CD4-positive, alpha-beta memory T cell (primary cell): ENCODE results near the gene ZFPL1. TPM values are rescaled to one million over a fixed set of nuclear protein-coding genes. Genes with fewer than 3 reads are reported as not detected.

Experiments used
- CTCF ChIA-PET: fragments of 350-600 bp; sonication (Branson Sonifier 250); formaldehyde crosslinking; loops from one replicate; lab custom pipeline; 2021; ENCODE audit warnings: inconsistent platforms; ENCODE audit not compliant: partially characterized antibody; lab: Charles Lee
- POLR2A ChIA-PET: fragments of 350-600 bp; sonication (Branson Sonifier 250); formaldehyde crosslinking; loops from one replicate; lab custom pipeline; 2021; ENCODE audit not compliant: partially characterized antibody; lab: Charles Lee
- DNase-seq, 5 donors: peaks; one replicate each; pipeline versions ENCODE4 v3.0.0 to v3.0.0-alpha.2; 2020 to 2022; ENCODE audit warnings: mixed read lengths in 1 of 5
- H3K27ac ChIP-seq: one replicate; pipeline ENCODE4 v1.7.0; 2013; ENCODE audit warnings: low read depth, low read length
- H3K27me3 ChIP-seq: 2 replicates; pipeline ENCODE4 v1.7.0; 2013; ENCODE audit warnings: mild to moderate bottlenecking, low read length, moderate library complexity; ENCODE audit not compliant: insufficient read depth
- H3K36me3 ChIP-seq: 2 replicates; pipeline ENCODE4 v1.7.0; 2013; ENCODE audit warnings: mild to moderate bottlenecking, low read length, moderate library complexity; ENCODE audit not compliant: insufficient read depth
- H3K4me1 ChIP-seq: 2 replicates; pipeline ENCODE4 v1.7.0; 2013; ENCODE audit warnings: mild to moderate bottlenecking, low read length, moderate library complexity; ENCODE audit not compliant: insufficient read depth
- H3K4me3 ChIP-seq, 2 donors: one replicate each; pipeline ENCODE4 v1.7.0; 2013; ENCODE audit warnings: low read length in 2 of 2, mild to moderate bottlenecking in 1 of 2
- H3K9me3 ChIP-seq, 2 donors: one replicate each; pipeline ENCODE4 v1.7.0; 2013; ENCODE audit warnings: low read length in 2 of 2, control low read depth in 1 of 2; ENCODE audit not compliant: control insufficient read depth in 1 of 2
- H3K27ac Mint-ChIP-seq, 7 donors: one replicate each; pipeline ENCODE4 v1.8.0; 2020 to 2021; ENCODE audit warnings: mixed read lengths in 7 of 7, mild to moderate bottlenecking in 6 of 7, inconsistent platforms in 3 of 7, moderate library complexity in 3 of 7
- H3K27me3 Mint-ChIP-seq, 2 donors: one replicate each; pipeline ENCODE4 v1.8.0; 2020 to 2021; ENCODE audit warnings: mixed read lengths in 2 of 2
- H3K36me3 Mint-ChIP-seq, 2 donors: one replicate each; pipeline ENCODE4 v1.8.0; 2020 to 2021; ENCODE audit warnings: mixed read lengths in 2 of 2, inconsistent platforms in 1 of 2, mild to moderate bottlenecking in 1 of 2
- H3K4me1 Mint-ChIP-seq, 4 donors: one replicate each; pipeline ENCODE4 v1.8.0; 2020 to 2021; ENCODE audit warnings: mixed read lengths in 4 of 4, mild to moderate bottlenecking in 1 of 4
- H3K4me3 Mint-ChIP-seq, 8 donors: one replicate each; pipeline ENCODE4 v1.8.0; 2020 to 2021; ENCODE audit warnings: mixed read lengths in 8 of 8, mild to moderate bottlenecking in 7 of 8, moderate library complexity in 6 of 8, inconsistent platforms in 3 of 8
- H3K9me3 Mint-ChIP-seq, 8 donors: one replicate each; pipeline ENCODE4 v1.8.0; 2020 to 2021; ENCODE audit warnings: mixed read lengths in 8 of 8, mild to moderate bottlenecking in 5 of 8, inconsistent platforms in 3 of 8, moderate library complexity in 1 of 8
- intact Hi-C: fragments of 100-400 bp; cut with micrococcal nuclease; formaldehyde crosslinking; loops from one replicate; pipeline ENCODE4 v1.15.1; 2023
- microRNA-seq: library from miRNA; unstranded; fragments of <30 nt; microRNA quantifications from one replicate; pipeline ENCODE4 v1.2.0, GENCODE V29; 2021; ENCODE audit warnings: borderline replicate concordance, borderline number of aligned reads, borderline microRNAs expressed, mixed read lengths
- polyA plus RNA-seq, 2 donors: library from polyadenylated mRNA; unstranded; fragments of 300-500 nt; fragmentation: Illumina TruSeq; gene quantifications; one replicate each; pipeline ENCODE4 v1.2.3, GENCODE V29; 2021
- total RNA-seq, 2 experiments: library from RNA; stranded (reverse); gene quantifications; one replicate each; pipeline ENCODE4 v1.2.3, GENCODE V29; 2021

ZFPL1 gene
- total and polyA plus RNA-seq, 4 experiments from 2014 or later, result 28.7 to 51.9 (median 39.8) TPM

DNA sequence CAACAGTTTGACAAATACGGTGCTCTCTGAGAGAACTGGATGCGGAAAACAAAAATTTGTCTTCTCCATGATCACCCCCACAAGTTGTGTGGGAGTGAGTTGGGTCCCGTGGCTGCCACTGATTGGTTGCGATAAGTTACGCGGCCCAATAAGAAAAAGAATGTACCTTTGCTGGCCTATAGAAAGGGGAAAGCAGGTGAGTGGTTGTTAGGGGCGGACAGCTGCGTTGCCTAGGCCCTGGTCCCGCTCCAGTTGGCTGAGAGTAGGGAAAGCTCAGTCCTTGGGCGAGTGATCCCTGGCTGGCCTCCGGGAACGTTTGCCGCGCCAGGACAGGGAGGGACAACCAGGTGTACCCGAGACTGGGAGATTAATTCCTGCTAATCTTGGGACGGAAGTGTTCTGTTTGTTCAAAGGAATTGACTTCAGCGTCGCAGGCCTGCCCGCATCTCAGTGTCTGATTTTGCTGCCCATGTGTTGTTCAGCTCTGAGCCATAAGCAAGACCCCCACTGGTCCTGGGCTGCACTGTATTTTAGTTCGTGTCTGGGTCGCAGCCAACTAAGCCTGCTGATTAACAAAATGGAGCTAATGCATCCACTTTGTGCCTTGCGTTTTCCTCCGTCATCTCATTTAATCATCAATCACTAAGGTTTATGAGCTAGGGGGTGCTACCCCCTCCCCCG lies 51.1 kb downstream of the ZFPL1 start:
- peaks cover 5 to 40% of the 10 kb centered on the region in 2 donors for H3K36me3 Mint-ChIP-seq
- Histone ChIP-seq H3K9me3 (no peaks in the 10 kb centered on the region), H3K27ac (peak overlapping the region; percentile 99), H3K4me1 (peaks cover 30% of the 10 kb centered on the region), H3K27me3 (no peaks in the 10 kb centered on the region), H3K36me3 (peaks cover 27% of the 10 kb centered on the region), H3K4me3 (peak overlapping the region; percentile 68 to 99)
- H3K27me3 Mint-ChIP-seq, result peaks cover 0 to 2% of the 10 kb centered on the region in 2 donors
- intact Hi-C loops, result loop anchor here (1.0 to 10.0 kb wide), 4 partner anchors 13 to 720 kb away; partner anchors contain the start of genes CAPN1, CFL1, FAU and MRPL49
- DNase-seq, result peak; percentile 89 to 95 (median 92)
- H3K4me1 Mint-ChIP-seq, result peaks cover 23 to 48% (median 33%) of the 10 kb centered on the region in 4 donors
- ChIA-PET POLR2A (interaction anchor here (0.6 to 7.5 kb wide), 34 partner anchors 9 to 1154 kb away, joined by 3 to 251 read pairs (median 5); partner anchors contain the start of genes ARL2, CAPN1, CDC42EP2 and DPF2), CTCF (interaction anchor here (1.3 to 3.5 kb wide), 8 partner anchors 13 to 194 kb away, joined by 3 to 23 read pairs (median 4); partner anchors contain the start of genes CAPN1, FAU, MRPL49 and TM7SF2)
- peaks cover 0 to 5% (median 0%) of the 10 kb centered on the region in 8 donors for H3K9me3 Mint-ChIP-seq
- H3K27ac Mint-ChIP-seq, result peak overlapping the region; percentile 99 to 100 (median 100)
- H3K4me3 Mint-ChIP-seq, result peak overlapping the region; percentile 97 to 100 (median 98)

DNA sequence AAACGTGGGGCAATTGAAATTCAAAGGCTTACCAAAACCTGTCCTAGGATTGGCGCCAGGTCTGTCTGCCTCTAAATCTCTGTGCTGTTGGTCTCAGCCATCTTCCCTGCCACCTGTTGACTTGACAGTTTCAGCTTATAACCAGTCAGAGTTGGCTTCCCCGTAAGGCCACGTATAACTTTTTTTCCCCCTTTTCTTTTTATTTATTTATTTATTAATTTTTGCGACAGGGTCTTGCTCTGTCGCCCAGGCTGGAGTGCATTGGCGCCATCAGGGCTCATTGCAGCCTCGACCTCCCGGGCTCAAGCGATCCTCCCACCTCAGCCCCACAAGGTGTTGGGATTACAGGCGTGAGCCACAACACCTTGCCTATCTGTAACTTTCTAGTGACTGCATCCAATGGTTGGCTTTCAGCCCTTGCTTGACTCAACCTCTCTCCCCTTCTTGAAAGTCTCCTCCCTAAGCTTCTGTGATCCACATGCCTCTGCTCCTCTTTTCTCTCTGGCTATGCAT lies 51.7 kb downstream of the ZFPL1 start:
- peak overlapping the region; percentile 97 to 100 (median 98) for H3K4me3 Mint-ChIP-seq

DNA sequence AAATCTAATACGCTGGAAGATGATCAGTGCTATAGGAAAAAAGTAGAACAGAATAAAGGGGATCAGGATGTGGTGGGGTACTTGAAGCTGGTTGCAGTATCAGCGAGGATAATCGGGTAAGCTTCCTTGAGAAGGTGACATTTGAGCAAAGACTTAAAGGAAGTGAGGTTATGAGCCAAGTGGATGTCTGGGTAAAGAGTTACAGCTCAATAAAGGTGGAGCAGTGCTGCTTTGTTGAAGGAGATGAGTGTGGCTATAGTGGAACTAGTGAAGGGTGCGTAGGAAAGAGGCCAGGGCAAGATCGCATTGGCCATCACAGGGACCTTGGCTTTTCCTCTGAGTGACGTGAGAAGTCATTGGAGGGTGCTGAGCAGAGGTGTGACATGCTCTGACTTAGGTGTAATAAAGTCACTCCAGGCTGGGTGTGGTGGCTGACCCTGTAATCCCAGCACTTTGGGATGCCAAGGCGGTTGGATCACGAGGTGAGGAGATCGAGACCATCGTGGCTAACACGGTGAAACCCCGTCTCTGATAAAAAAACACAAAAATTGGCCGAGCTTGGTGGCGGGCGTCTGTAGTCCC lies 52.6 kb downstream of the ZFPL1 start:
- H3K9me3 ChIP-seq, result no peaks in the 10 kb centered on the region
- H3K4me3 ChIP-seq, result no peak overlapping the region
- CTCF ChIA-PET, result interaction anchor here (1.3 to 3.5 kb wide), 3 partner anchors 15 to 178 kb away, joined by 3 to 23 read pairs (median 9); partner anchors contain the start of genes CDC42EP2, FAU, MRPL49 and ZNHIT2
- H3K27ac ChIP-seq, result peak overlapping the region; percentile 99
- no peak for DNase-seq
- H3K27me3 Mint-ChIP-seq, result peaks cover 0 to 2% of the 10 kb centered on the region in 2 donors
- H3K4me3 Mint-ChIP-seq, result peak overlapping the region in 4 of 8 donors; percentile 71 to 82 (median 74)
- no peaks in the 10 kb centered on the region for H3K27me3 ChIP-seq
- H3K4me1 ChIP-seq, result peaks cover 30% of the 10 kb centered on the region
- H3K36me3 Mint-ChIP-seq, result peaks cover 0 to 31% of the 10 kb centered on the region in 2 donors
- intact Hi-C loops, result loop anchor here (10.0 kb wide), 1 partner anchor 718 kb away; the partner anchor contains the start of gene CFL1
- H3K27ac Mint-ChIP-seq, result peak overlapping the region; percentile 66 to 100 (median 96)
- no peaks in the 10 kb centered on the region for H3K9me3 Mint-ChIP-seq
- H3K4me1 Mint-ChIP-seq, result peaks cover 23 to 48% (median 33%) of the 10 kb centered on the region in 4 donors
- POLR2A ChIA-PET, result interaction anchor here (1.9 to 7.5 kb wide), 3 partner anchors 15 to 358 kb away, joined by 11 to 251 read pairs (median 45); partner anchors contain the start of genes CAPN1, FAU, MRPL49 and SF1
- peaks cover 12% of the 10 kb centered on the region for H3K36me3 ChIP-seq

More for the DNA sequence above, 51.7 kb downstream of the ZFPL1 start:
- H3K9me3 Mint-ChIP-seq, result peaks cover 0 to 5% (median 0%) of the 10 kb centered on the region in 8 donors
- Histone ChIP-seq H3K36me3 (peaks cover 22% of the 10 kb centered on the region), H3K27me3 (no peaks in the 10 kb centered on the region), H3K9me3 (no peaks in the 10 kb centered on the region), H3K4me1 (peaks cover 30% of the 10 kb centered on the region), H3K4me3 (peak overlapping the region; percentile 68 to 99), H3K27ac (peak overlapping the region; percentile 99)
- intact Hi-C loops, result loop anchor here (10.0 kb wide), 1 partner anchor 719 kb away; the partner anchor contains the start of gene CFL1
- peaks cover 5 to 37% of the 10 kb centered on the region in 2 donors for H3K36me3 Mint-ChIP-seq
- DNase-seq, result no peak
- H3K4me1 Mint-ChIP-seq, result peaks cover 23 to 48% (median 33%) of the 10 kb centered on the region in 4 donors
- H3K27me3 Mint-ChIP-seq, result peaks cover 0 to 2% of the 10 kb centered on the region in 2 donors
- ChIA-PET POLR2A (interaction anchor here (0.6 to 7.5 kb wide), 26 partner anchors 9 to 1153 kb away, joined by 3 to 251 read pairs (median 6); partner anchors contain the start of genes CAPN1, CDC42EP2, FAU and MALAT1), CTCF (interaction anchor here (1.3 to 3.5 kb wide), 6 partner anchors 14 to 194 kb away, joined by 3 to 23 read pairs (median 7); partner anchors contain the start of genes FAU, MRPL49, TM7SF2 and ZNHIT2)
- H3K27ac Mint-ChIP-seq, result peak overlapping the region; percentile 99 to 100 (median 100)

Small RNA genes within 50 kb of the gene (microRNA-seq; reads per million reads assigned to microRNA genes)
- not detected for gene MIR6751

Other genes with a start within 250 kb of the ZFPL1 start
- gene CDC42BPG, start 239.6 kb upstream of the ZFPL1 start, total RNA-seq, result 1 to 10 TPM; 6.2 to 9.0 TPM
- under 1 TPM in 1 of 2 donors, not detected in 1; 0.62 TPM for gene CDC42BPG, start 239.6 kb upstream of the ZFPL1 start, polyA plus RNA-seq
- gene EHD1, start 205.6 kb upstream of the ZFPL1 start, total RNA-seq, result 100 to 1,000 TPM; 268 to 279 TPM
- 100 to 1,000 TPM; 125 to 200 TPM for gene EHD1, start 205.6 kb upstream of the ZFPL1 start, polyA plus RNA-seq
- 10 to 100 TPM; 45.7 to 47.3 TPM for gene ATG2A, start 167.0 kb upstream of the ZFPL1 start, total RNA-seq
- gene ATG2A, start 167.0 kb upstream of the ZFPL1 start, polyA plus RNA-seq, result 1 to 10 TPM; 4.1 to 6.3 TPM
- 10 to 100 TPM; 14.0 to 15.8 TPM for gene PPP2R5B, start 159.5 kb upstream of the ZFPL1 start, total RNA-seq
- gene PPP2R5B, start 159.5 kb upstream of the ZFPL1 start, polyA plus RNA-seq, result 1 to 10 TPM; 5.6 to 8.8 TPM
- gene GPHA2, start 148.3 kb upstream of the ZFPL1 start, total RNA-seq, result under 1 TPM in 1 of 2 experiments, not detected in 1; 0.47 TPM
- gene GPHA2, start 148.3 kb upstream of the ZFPL1 start, polyA plus RNA-seq, result not detected
- gene MAJIN, start 112.1 kb upstream of the ZFPL1 start, total RNA-seq, result under 1 TPM; 0.44 to 0.91 TPM
- not detected for gene MAJIN, start 112.1 kb upstream of the ZFPL1 start, polyA plus RNA-seq
- gene BATF2, start 87.3 kb upstream of the ZFPL1 start, total RNA-seq, result under 1 TPM in 1 of 2 experiments, not detected in 1; 0.17 TPM
- not detected for gene BATF2, start 87.3 kb upstream of the ZFPL1 start, polyA plus RNA-seq
- gene ARL2, start 70.1 kb upstream of the ZFPL1 start, total RNA-seq, result 10 to 100 TPM; 30.6 to 32.3 TPM
- 100 to 1,000 TPM in 1 of 2 donors, 10 to 100 TPM in 1; 83.5 to 114 TPM for gene ARL2, start 70.1 kb upstream of the ZFPL1 start, polyA plus RNA-seq
- gene SNX15, start 56.8 kb upstream of the ZFPL1 start, total RNA-seq, result 10 to 100 TPM; 24.5 to 26.7 TPM
- gene SNX15, start 56.8 kb upstream of the ZFPL1 start, polyA plus RNA-seq, result 10 to 100 TPM; 19.8 to 23.2 TPM
- 10 to 100 TPM in 1 of 2 experiments, 1 to 10 TPM in 1; 9.4 to 10.5 TPM for gene SAC3D1, start 43.0 kb upstream of the ZFPL1 start, total RNA-seq
- 10 to 100 TPM in 1 of 2 donors, 1 to 10 TPM in 1; 6.8 to 10.6 TPM for gene SAC3D1, start 43.0 kb upstream of the ZFPL1 start, polyA plus RNA-seq
- gene NAALADL1, start 25.7 kb upstream of the ZFPL1 start, total RNA-seq, result 10 to 100 TPM; 22.4 to 23.4 TPM
- gene NAALADL1, start 25.7 kb upstream of the ZFPL1 start, polyA plus RNA-seq, result 10 to 100 TPM; 16.6 to 27.0 TPM
- gene CDCA5, start 182 bp upstream of the ZFPL1 start, total RNA-seq, result under 1 TPM; 0.41 to 0.64 TPM
- under 1 TPM in 1 of 2 donors, not detected in 1; 0.41 TPM for gene CDCA5, start 182 bp upstream of the ZFPL1 start, polyA plus RNA-seq
- gene VPS51, start 12.0 kb downstream of the ZFPL1 start, total RNA-seq, result 100 to 1,000 TPM; 221 to 226 TPM
- gene VPS51, start 12.0 kb downstream of the ZFPL1 start, polyA plus RNA-seq, result 100 to 1,000 TPM in 1 of 2 donors, 10 to 100 TPM in 1; 87.0 to 113 TPM
- gene TM7SF2, start 27.6 kb downstream of the ZFPL1 start, total RNA-seq, result 10 to 100 TPM; 22.4 to 27.2 TPM
- gene TM7SF2, start 27.6 kb downstream of the ZFPL1 start, polyA plus RNA-seq, result 10 to 100 TPM in 1 of 2 donors, 1 to 10 TPM in 1; 9.1 to 12.1 TPM
- gene ZNHIT2, start 33.5 kb downstream of the ZFPL1 start, total RNA-seq, result 10 to 100 TPM; 15.9 to 16.5 TPM
- gene ZNHIT2, start 33.5 kb downstream of the ZFPL1 start, polyA plus RNA-seq, result 10 to 100 TPM; 13.1 to 22.5 TPM
- 1,000 to 10,000 TPM; 1,571 to 1,690 TPM for gene FAU, start 37.9 kb downstream of the ZFPL1 start, total RNA-seq
- gene FAU, start 37.9 kb downstream of the ZFPL1 start, polyA plus RNA-seq, result 1,000 to 10,000 TPM in 1 of 2 donors, 100 to 1,000 TPM in 1; 913 to 1,018 TPM
- gene MRPL49, start 38.1 kb downstream of the ZFPL1 start, total RNA-seq, result 10 to 100 TPM; 59.6 to 60.6 TPM
- gene MRPL49, start 38.1 kb downstream of the ZFPL1 start, polyA plus RNA-seq, result 100 to 1,000 TPM in 1 of 2 donors, 10 to 100 TPM in 1; 81.1 to 118 TPM
- 10 to 100 TPM; 74.0 to 76.5 TPM for gene SYVN1, start 50.3 kb downstream of the ZFPL1 start, total RNA-seq
- gene SYVN1, start 50.3 kb downstream of the ZFPL1 start, polyA plus RNA-seq, result 10 to 100 TPM in 1 of 2 donors, 1 to 10 TPM in 1; 2.8 to 17.0 TPM
- not detected for gene SPDYC, start 86.0 kb downstream of the ZFPL1 start, total RNA-seq
- gene SPDYC, start 86.0 kb downstream of the ZFPL1 start, polyA plus RNA-seq, result not detected
- 100 to 1,000 TPM; 135 to 141 TPM for gene CAPN1, start 97.7 kb downstream of the ZFPL1 start, total RNA-seq
- 100 to 1,000 TPM; 115 to 127 TPM for gene CAPN1, start 97.7 kb downstream of the ZFPL1 start, polyA plus RNA-seq
- gene POLA2, start 177.7 kb downstream of the ZFPL1 start, total RNA-seq, result 10 to 100 TPM; 26.4 to 27.3 TPM
- 10 to 100 TPM in 1 of 2 donors, 1 to 10 TPM in 1; 7.8 to 13.7 TPM for gene POLA2, start 177.7 kb downstream of the ZFPL1 start, polyA plus RNA-seq
- gene CDC42EP2, start 230.6 kb downstream of the ZFPL1 start, total RNA-seq, result under 1 TPM; 0.55 to 0.67 TPM
- not detected for gene CDC42EP2, start 230.6 kb downstream of the ZFPL1 start, polyA plus RNA-seq
- 100 to 1,000 TPM; 101 to 102 TPM for gene DPF2, start 249.6 kb downstream of the ZFPL1 start, total RNA-seq
- 10 to 100 TPM; 65.1 to 67.8 TPM for gene DPF2, start 249.6 kb downstream of the ZFPL1 start, polyA plus RNA-seq